PC-3 (cell line): Measurements from ENCODE around the gene TRIM75. TPM values are rescaled to one million over a fixed set of nuclear protein-coding genes. Genes with fewer than 3 reads are reported as not detected.

Experiments
- ATAC-seq: fragments of 200-7000 bp; cut with Tn5 transposase; 2 replicates; pipeline ENCODE4 v1.9.1; 2020; ENCODE audit warnings: mild to moderate bottlenecking, moderate library complexity
- Bru-seq: library from RNA; stranded (reverse); fragments of 400-500 nt; gene quantifications from one replicate; lab custom pipeline; 2021; lab: Mats Ljungman, UMichigan
- BruChase-seq, 2 experiments: library from RNA; stranded (reverse); fragments of 400-500 nt; gene quantifications; one replicate each; lab custom pipeline; 2021; lab: Mats Ljungman, UMichigan
- BruUV-seq: library from RNA; stranded (reverse); fragments of 400-500 nt; replicated peaks from 2 replicates; lab custom pipeline; 2021; lab: Mats Ljungman, UMichigan
- CTCF ChIA-PET: fragments of 300-600 bp; sonication (Branson Sonifier 250); formaldehyde crosslinking; loops from one replicate; lab custom pipeline; 2022; ENCODE audit warnings: antibody characterized with exemption; lab: Charles Lee
- POLR2A ChIA-PET: fragments of 300-600 bp; sonication (Branson Sonifier 250); formaldehyde crosslinking; loops from one replicate; lab custom pipeline; 2022; ENCODE audit warnings: antibody characterized with exemption; ENCODE audit not compliant: unreplicated experiment; lab: Charles Lee
- DNase-seq: peaks from one replicate; pipeline ENCODE4 v3.0.0-alpha.2; 2015
- H2AFZ ChIP-seq: fragments of 300-600 bp; sonication (generic); 2 replicates; pipeline ENCODE4 v1.6.0; 2016; ENCODE audit warnings: antibody characterized with exemption, low read length
- H3F3A ChIP-seq: fragments of 300-600 bp; sonication (generic); one replicate; pipeline ENCODE4 v1.6.0; 2017; ENCODE audit warnings: antibody characterized with exemption, low read length, control low read depth, mild to moderate bottlenecking; ENCODE audit not compliant: unreplicated experiment
- H3K27ac ChIP-seq: fragments of 300-600 bp; sonication (generic); 2 replicates; pipeline ENCODE4 v1.5.1; 2016; ENCODE audit warnings: mild to moderate bottlenecking, low read length
- H3K27me3 ChIP-seq: fragments of 300-600 bp; sonication (generic); 2 replicates; pipeline ENCODE4 v1.6.1; 2016; ENCODE audit warnings: low read length, mixed read lengths
- H3K36me3 ChIP-seq: fragments of 300-600 bp; sonication (generic); 2 replicates; pipeline ENCODE4 v1.6.1; 2016; ENCODE audit warnings: low read depth, mixed run types, low read length, mixed read lengths
- H3K4me1 ChIP-seq: fragments of 300-600 bp; sonication (generic); 2 replicates; pipeline ENCODE4 v1.5.1; 2016; ENCODE audit warnings: low read length; ENCODE audit not compliant: insufficient read depth
- H3K4me2 ChIP-seq: fragments of 300-600 bp; sonication (generic); 2 replicates; pipeline ENCODE4 v1.6.0; 2016; ENCODE audit warnings: low read length
- H3K4me3 ChIP-seq: fragments of 300-600 bp; sonication (generic); 2 replicates; pipeline ENCODE4 v1.5.1; 2016; ENCODE audit warnings: mild to moderate bottlenecking, low read length, mixed read lengths
- H3K79me2 ChIP-seq: fragments of 300-600 bp; sonication (generic); 2 replicates; pipeline ENCODE4 v1.6.1; 2017; ENCODE audit warnings: low read length, mixed read lengths
- H3K9ac ChIP-seq: fragments of 300-600 bp; sonication (generic); 2 replicates; pipeline ENCODE4 v1.6.0; 2016; ENCODE audit warnings: mild to moderate bottlenecking, low read length
- H3K9me2 ChIP-seq: fragments of 300-600 bp; sonication (generic); replicated peaks from 2 replicates; pipeline ENCODE4 v1.6.1; 2016; ENCODE audit warnings: mixed run types, low read length, mixed read lengths
- H3K9me3 ChIP-seq: fragments of 300-600 bp; sonication (generic); 2 replicates; pipeline ENCODE4 v1.6.1; 2016; ENCODE audit warnings: low read length, mixed read lengths
- H4K20me1 ChIP-seq: fragments of 300-600 bp; sonication (generic); 2 replicates; pipeline ENCODE4 v1.6.1; 2016; ENCODE audit warnings: low read length, mixed read lengths
- EZH2 ChIP-seq: fragments of 300-600 bp; sonication (generic); IDR thresholded peaks from one replicate; pipeline ENCODE4 v1.6.1; 2017; ENCODE audit warnings: antibody characterized with exemption, mild to moderate bottlenecking, low read length; ENCODE audit not compliant: unreplicated experiment
- EZH2phosphoT487 ChIP-seq: fragments of 300-600 bp; sonication (generic); IDR thresholded peaks from 2 replicates; pipeline ENCODE4 v1.6.1; 2018; ENCODE audit warnings: mild to moderate bottlenecking, antibody characterized with exemption, low read length, borderline replicate concordance
- intact Hi-C: fragments of 100-400 bp; cut with micrococcal nuclease; formaldehyde crosslinking; loops from 2 replicates; pipeline ENCODE4 v1.9.0; 2023
- long read RNA-seq: library from polyadenylated mRNA; unstranded; transcript quantifications from one replicate; pipeline ENCODE4 v2.0.0, GENCODE V29; 2021; ENCODE audit not compliant: unreplicated experiment
- total RNA-seq: library from RNA; depleted of rRNA; stranded (reverse); fragments of >200 nt; gene quantifications from 2 replicates; pipeline ENCODE4 v1.2.3, GENCODE V29; 2014; rRNA removed
- TF ChIP-seq, protein P1 (sequence below): fragments of 300-600 bp; sonication (generic); conservative IDR thresholded peaks from 2 replicates; pipeline ENCODE4 v1.5.1; 2017; ENCODE audit warnings: antibody characterized with exemption, low read depth, mild to moderate bottlenecking, low read length

The TRIM75 gene
- total RNA-seq (not detected in 2 replicates), Bru-seq, nascent RNA (not detected), BruChase-seq, experiment 1, labeled RNA remaining after a 6-hour chase (not detected), BruChase-seq, experiment 2, labeled RNA remaining after a 2-hour chase (not detected)
- long read RNA-seq: 0 reads

DNA sequence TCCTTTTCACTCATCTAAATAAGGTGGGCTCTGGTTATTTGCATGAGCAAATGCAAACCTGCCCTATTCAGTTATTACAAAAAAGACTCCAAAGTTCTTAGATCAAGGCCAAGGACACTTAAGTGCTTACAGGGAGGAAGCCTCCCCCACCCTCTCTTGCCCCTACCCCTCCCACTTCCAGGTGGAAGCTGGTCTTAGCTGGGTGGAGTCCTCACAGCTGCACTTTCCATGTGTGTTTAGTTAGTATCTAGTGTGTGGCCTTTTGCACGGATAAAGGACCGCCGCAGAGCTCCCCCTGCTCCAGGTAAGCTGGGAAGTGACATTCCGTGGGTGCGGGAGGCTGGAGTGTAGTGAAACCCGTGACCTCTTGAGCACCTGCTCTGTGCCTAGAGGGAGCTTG, at the start of gene TRIM75:
Gene TRIM75, plus strand, starts transcription at position 222 of the 400 bp plus-strand sequence. CDS start 5,282 bp downstream, outside the sequence.
- ATAC-seq (no peak), DNase-seq (no peak)
- no peak within 1 kb of the TSS for H3K4me3 ChIP-seq
- no peak for TF ChIP-seq EZH2
- TF ChIP-seq EZH2phosphoT487: no peak
- TF ChIP-seq, protein P1, sequence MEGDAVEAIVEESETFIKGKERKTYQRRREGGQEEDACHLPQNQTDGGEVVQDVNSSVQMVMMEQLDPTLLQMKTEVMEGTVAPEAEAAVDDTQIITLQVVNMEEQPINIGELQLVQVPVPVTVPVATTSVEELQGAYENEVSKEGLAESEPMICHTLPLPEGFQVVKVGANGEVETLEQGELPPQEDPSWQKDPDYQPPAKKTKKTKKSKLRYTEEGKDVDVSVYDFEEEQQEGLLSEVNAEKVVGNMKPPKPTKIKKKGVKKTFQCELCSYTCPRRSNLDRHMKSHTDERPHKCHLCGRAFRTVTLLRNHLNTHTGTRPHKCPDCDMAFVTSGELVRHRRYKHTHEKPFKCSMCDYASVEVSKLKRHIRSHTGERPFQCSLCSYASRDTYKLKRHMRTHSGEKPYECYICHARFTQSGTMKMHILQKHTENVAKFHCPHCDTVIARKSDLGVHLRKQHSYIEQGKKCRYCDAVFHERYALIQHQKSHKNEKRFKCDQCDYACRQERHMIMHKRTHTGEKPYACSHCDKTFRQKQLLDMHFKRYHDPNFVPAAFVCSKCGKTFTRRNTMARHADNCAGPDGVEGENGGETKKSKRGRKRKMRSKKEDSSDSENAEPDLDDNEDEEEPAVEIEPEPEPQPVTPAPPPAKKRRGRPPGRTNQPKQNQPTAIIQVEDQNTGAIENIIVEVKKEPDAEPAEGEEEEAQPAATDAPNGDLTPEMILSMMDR: no peak
- BruUV-seq: no TSS peak
- no peak within 1 kb of the TSS for H2AFZ ChIP-seq
- no peak within 1 kb of the TSS for H3K27ac ChIP-seq
- H3K9me3 ChIP-seq: no peaks in the 10 kb centered on the region
- H3K9ac ChIP-seq: no peak within 1 kb of the TSS
- no peaks in the 10 kb centered on the region for H3K36me3 ChIP-seq
- no peaks in the 10 kb centered on the region for H3K4me1 ChIP-seq
- ChIA-PET CTCF (no interaction called here), POLR2A (no interaction called here)
- no peaks in the 10 kb centered on the region for H3F3A ChIP-seq
- H3K27me3 ChIP-seq: no peaks in the 10 kb centered on the region
- no peaks in the 10 kb centered on the region for H3K9me2 ChIP-seq
- intact Hi-C loops: no loop called here
- H3K79me2 ChIP-seq: no peaks in the 10 kb centered on the region
- H3K4me2 ChIP-seq: no peak within 1 kb of the TSS
- no peaks in the 10 kb centered on the region for H4K20me1 ChIP-seq

DNA sequence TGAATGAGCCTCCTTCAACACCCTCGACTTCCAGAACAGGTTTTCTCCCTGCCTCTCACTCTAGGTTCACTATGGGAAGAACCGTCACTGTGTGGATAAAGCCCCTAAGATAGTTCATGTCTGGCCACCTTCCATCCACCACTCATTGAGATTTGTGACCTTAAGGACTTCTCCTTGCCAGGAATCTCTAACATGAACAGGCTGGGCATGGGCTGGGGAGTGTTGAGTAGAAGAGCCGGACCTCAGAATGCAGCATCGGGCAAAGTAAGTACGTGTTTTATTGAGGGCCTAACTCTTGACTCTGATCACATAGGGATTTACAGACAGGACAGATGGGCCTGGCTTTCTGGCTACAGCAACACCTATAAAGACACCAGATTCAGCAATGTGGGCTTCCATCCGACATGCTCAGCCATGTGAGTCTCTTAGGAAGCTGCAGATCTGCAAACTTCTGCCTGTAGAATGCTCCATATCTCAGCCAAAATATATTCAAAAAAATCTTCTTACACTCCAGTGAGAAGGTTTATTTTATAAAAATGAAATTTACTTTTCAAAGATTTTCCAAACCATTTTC, 48.2 kb upstream of the TRIM75 start:
- no peak overlapping the region for H3K4me3 ChIP-seq
- POLR2A ChIA-PET: interaction anchor here (0.6 kb wide), 2 partner anchors 13 to 23 kb away, joined by 3 to 4 read pairs; no protein-coding TSS in a partner anchor
- no peaks in the 10 kb centered on the region for H3K9me3 ChIP-seq
- no peak for DNase-seq
- peaks cover 18% of the 10 kb centered on the region for H3K27me3 ChIP-seq
- no peak overlapping the region for H3K27ac ChIP-seq
- CTCF ChIA-PET: no interaction called here
- intact Hi-C loops: no loop called here
- no peak overlapping the region for H2AFZ ChIP-seq
- TF ChIP-seq EZH2 (no peak), EZH2phosphoT487 (no peak)
- TF ChIP-seq, protein P1: no peak
- H3F3A ChIP-seq: no peaks in the 10 kb centered on the region
- H3K36me3 ChIP-seq: no peaks in the 10 kb centered on the region
- no peaks in the 10 kb centered on the region for H3K4me1 ChIP-seq
- H4K20me1 ChIP-seq: no peaks in the 10 kb centered on the region
- H3K79me2 ChIP-seq: no peaks in the 10 kb centered on the region
- no TSS peak for BruUV-seq
- ATAC-seq: no peak
- H3K4me2 ChIP-seq: no peak overlapping the region
- H3K9ac ChIP-seq: no peak overlapping the region
- H3K9me2 ChIP-seq: no peaks in the 10 kb centered on the region

GRCh38 chr4:165006456-165006855, 47.2 kb upstream of the TRIM75 start:
- ChIA-PET POLR2A (no interaction called here), CTCF (no interaction called here)
- H3K27ac ChIP-seq: no peak overlapping the region
- no peaks in the 10 kb centered on the region for H3K79me2 ChIP-seq
- no peaks in the 10 kb centered on the region for H3K36me3 ChIP-seq
- H3K4me2 ChIP-seq: no peak overlapping the region
- ATAC-seq: no peak
- no peak for DNase-seq
- no peaks in the 10 kb centered on the region for H3K4me1 ChIP-seq
- no peaks in the 10 kb centered on the region for H3K9me2 ChIP-seq
- intact Hi-C loops: no loop called here
- no peak overlapping the region for H3K9ac ChIP-seq
- no peaks in the 10 kb centered on the region for H3F3A ChIP-seq
- H4K20me1 ChIP-seq: no peaks in the 10 kb centered on the region
- peaks cover 14% of the 10 kb centered on the region for H3K27me3 ChIP-seq
- BruUV-seq: no TSS peak
- no peaks in the 10 kb centered on the region for H3K9me3 ChIP-seq
- H2AFZ ChIP-seq: no peak overlapping the region
- TF ChIP-seq EZH2phosphoT487 (no peak), EZH2 (no peak)
- TF ChIP-seq, protein P1: no peak
- H3K4me3 ChIP-seq: no peak overlapping the region
